Omental fat pad (tissue), 4 donors: ENCODE measurements around the gene CA11. TPM values are rescaled to one million over a fixed set of nuclear protein-coding genes. Genes with fewer than 3 reads are reported as not detected.

Experiments
- ATAC-seq: fragments of 150-250 bp; one replicate; pipeline ENCODE4 v1.9.1; 2016; ENCODE audit warnings: mild to moderate bottlenecking, moderate library complexity; ENCODE audit not compliant: low FRiP score
- DNase-seq: peaks from one replicate; pipeline ENCODE4 v3.0.0-alpha.2; 2019; ENCODE audit warnings: low spot score
- CTCF ChIP-seq, 3 donors: fragments of 450-650 bp; IDR thresholded peaks; one replicate each; pipeline ENCODE4 v1.5.1; 2016 to 2017; ENCODE audit warnings: antibody characterized with exemption in 3 of 3, mild to moderate bottlenecking in 3 of 3, moderate library complexity in 2 of 3
- total RNA-seq, 4 donors: library from RNA; depleted of rRNA; stranded (reverse); fragments of >200 nt; gene quantifications; one replicate each; pipeline ENCODE4 v1.1.0, GENCODE V29; 2016

Gene CA11
- total RNA-seq, 4 donors from 2014 or later: 1.9 to 12.7 (median 5.7) TPM

DNA sequence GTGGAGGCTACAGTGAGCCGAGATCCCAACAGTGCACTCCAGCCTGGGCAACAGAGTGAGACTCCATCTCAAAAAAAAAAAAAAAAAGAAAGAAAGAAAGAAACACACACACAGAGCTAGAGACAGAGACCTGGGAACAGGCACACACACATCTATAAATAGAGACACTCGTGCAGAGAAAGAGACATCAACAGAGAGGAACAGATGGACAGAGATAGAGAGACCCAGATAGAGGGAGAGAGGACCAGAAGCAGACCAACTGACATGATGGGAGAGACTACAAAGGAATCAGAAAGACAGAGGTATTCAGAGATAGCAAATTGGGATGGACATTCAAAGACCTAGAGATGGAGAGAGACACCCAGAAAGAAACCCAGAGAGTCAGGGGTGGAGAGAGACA, 2.1 kb upstream of the CA11 start:
- TF ChIP-seq CTCF (IDR thresholded peaks at IDR 0.05): no peak
- no peak for DNase-seq
- ATAC-seq: no peak

DNA sequence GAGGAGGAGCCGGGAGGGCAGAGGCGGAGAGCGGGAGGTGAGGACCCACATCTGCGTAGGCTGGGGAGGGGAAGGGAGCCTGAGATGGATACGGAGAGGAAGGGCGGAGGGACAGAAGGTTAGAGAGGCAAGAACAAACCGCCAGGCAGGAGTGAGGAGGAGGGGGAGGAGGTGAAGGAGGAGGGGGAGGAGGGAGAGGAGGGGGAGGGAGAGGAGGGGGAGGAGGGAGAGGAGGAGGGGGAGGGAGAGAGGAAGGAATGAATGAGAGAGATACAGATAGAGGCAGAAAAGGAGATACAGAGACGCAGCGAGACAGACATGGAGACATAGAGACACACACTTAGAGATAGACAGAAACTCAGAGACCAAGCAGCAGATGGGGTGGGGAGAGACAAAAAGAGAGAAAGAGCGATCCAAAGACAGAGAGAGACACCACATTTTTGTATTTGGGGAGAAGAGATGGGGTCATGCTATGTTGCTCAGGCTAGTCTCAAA, 782 bp upstream of the CA11 start:
- TF ChIP-seq CTCF (IDR thresholded peaks at IDR 0.05): no peak
- no peak for ATAC-seq

DNA sequence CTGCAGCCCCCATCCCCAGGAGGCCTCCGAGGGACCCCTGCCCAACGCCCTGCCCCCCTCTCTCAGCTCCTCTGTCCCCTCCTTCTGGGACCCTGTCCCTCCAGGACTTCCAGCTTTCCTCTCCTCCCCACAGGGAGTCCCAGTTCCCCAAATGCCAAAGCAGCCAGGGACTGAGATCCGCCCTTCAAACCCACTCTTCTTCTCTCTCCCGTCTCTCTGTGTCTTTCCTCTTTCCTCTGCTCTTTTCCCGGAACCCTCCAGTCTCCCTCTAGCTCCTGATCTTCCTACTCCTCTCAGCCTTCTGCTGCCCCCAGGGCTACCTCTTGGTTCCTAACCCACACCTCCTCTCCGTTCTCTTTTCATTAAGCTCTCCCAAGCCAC, 377 bp downstream of the CA11 start:
- ATAC-seq: peak; percentile 2
- no peak for TF ChIP-seq CTCF (IDR thresholded peaks at IDR 0.05)
- no peak for DNase-seq

More for the DNA sequence above, 782 bp upstream of the CA11 start:
- DNase-seq: no peak

GRCh38 chr19:48644839-48645619, 958 bp downstream of the CA11 start:
- DNase-seq (peak; percentile 58), ATAC-seq (peak; percentile 72)
- TF ChIP-seq CTCF (IDR thresholded peaks at IDR 0.05): no peak

DNA sequence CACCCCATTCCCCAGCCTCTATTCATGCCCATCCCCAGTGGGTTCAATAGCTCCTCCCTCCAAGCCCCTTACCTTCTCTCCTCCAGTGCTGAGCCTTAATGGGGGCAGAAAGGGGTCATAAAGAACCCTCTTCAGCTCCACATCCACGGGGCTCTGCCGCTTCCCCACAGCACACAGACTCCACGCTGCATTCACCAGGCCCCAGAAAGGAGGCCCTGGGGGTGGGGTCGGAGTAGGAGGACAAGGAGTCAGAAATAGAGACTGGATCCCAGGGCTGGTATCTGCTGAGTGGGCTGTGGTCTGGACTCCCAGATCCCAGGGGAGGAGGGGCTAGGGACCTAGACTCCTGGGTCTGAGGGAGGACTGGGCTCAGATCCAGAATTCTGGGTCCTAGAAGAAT, 1.6 kb downstream of the CA11 start:
- TF ChIP-seq CTCF (IDR thresholded peaks at IDR 0.05): no peak
- no peak for DNase-seq
- ATAC-seq: no peak

GRCh38 chr19:48642862-48643261, 3.1 kb downstream of the CA11 start:
- no peak for TF ChIP-seq CTCF (IDR thresholded peaks at IDR 0.05)
- ATAC-seq (no peak), DNase-seq (no peak)

- no peak for DNase-seq
- ATAC-seq: no peak
- TF ChIP-seq CTCF (IDR thresholded peaks at IDR 0.05): no peak
Measured at GRCh38 chr19:48641850-48642249, 4.1 kb downstream of the CA11 start.
